Spleen (tissue), 11 donors: ENCODE results near the gene UBIAD1. TPM values are rescaled to one million over a fixed set of nuclear protein-coding genes. Genes with fewer than 3 reads are reported as not detected.

Experiments used
- DNase-seq: peaks from one replicate; pipeline ENCODE4 v3.0.0-alpha.2; 2020
- H3K27ac ChIP-seq, 8 donors: fragments of 200-600 bp; sonication (generic) in 7 of 8; 1 replicate in 4 of 8; 2 replicates in 4 of 8; pipeline versions ENCODE4 v1.5.0 to v1.8.0; 2016 to 2021; ENCODE audit warnings: inconsistent platforms in 4 of 8, mild to moderate bottlenecking in 4 of 8, moderate library complexity in 1 of 8
- H3K27me3 ChIP-seq, 7 donors: fragments of 200-600 bp; sonication (generic) in 6 of 7; replicated peaks in 1 of 7; 1 replicate in 4 of 7; 2 replicates in 3 of 7; pipeline versions ENCODE4 v1.5.0 to v1.8.0; 2016 to 2021; ENCODE audit warnings: inconsistent platforms in 3 of 7, mild to moderate bottlenecking in 1 of 7
- H3K36me3 ChIP-seq, 6 donors: fragments of 200-600 bp; sonication (generic) in 5 of 6; 1 replicate in 4 of 6; 2 replicates in 2 of 6; pipeline versions ENCODE4 v1.5.0 to v1.8.0; 2016 to 2021; ENCODE audit warnings: inconsistent platforms in 2 of 6
- H3K4me1 ChIP-seq, 6 donors: fragments of 200-600 bp; sonication (generic) in 5 of 6; 1 replicate in 3 of 6; 2 replicates in 3 of 6; pipeline versions ENCODE4 v1.5.0 to v1.8.0; 2016 to 2021; ENCODE audit warnings: inconsistent platforms in 3 of 6
- H3K4me3 ChIP-seq, 8 donors: fragments of 200-600 bp; sonication (generic) in 7 of 8; 1 replicate in 4 of 8; 2 replicates in 4 of 8; pipeline versions ENCODE4 v1.5.0 to v1.8.0; 2016 to 2021; ENCODE audit warnings: inconsistent platforms in 4 of 8, mild to moderate bottlenecking in 4 of 8, moderate library complexity in 2 of 8
- H3K9me3 ChIP-seq, 8 donors: fragments of 200-600 bp; sonication (generic) in 7 of 8; 1 replicate in 4 of 8; 2 replicates in 4 of 8; pipeline versions ENCODE4 v1.5.0 to v1.8.0; 2016 to 2021; ENCODE audit warnings: inconsistent platforms in 4 of 8
- CTCF ChIP-seq, 11 experiments: fragments of 200-600 bp in 7 of 11; fragments of 450-650 bp in 4 of 11; sonication (generic) in 4 of 11; IDR thresholded peaks in 8 of 11; conservative IDR thresholded peaks in 3 of 11; 1 replicate in 7 of 11; 2 replicates in 4 of 11; pipeline versions ENCODE4 v1.4.0 to v1.8.0; 2016 to 2021; ENCODE audit warnings: antibody characterized with exemption in 11 of 11, inconsistent platforms in 4 of 11, mild to moderate bottlenecking in 1 of 11
- POLR2A ChIP-seq, 3 donors: fragments of 450-650 bp; IDR thresholded peaks; one replicate each; pipeline ENCODE4 v1.5.1; 2017; ENCODE audit warnings: antibody characterized with exemption in 3 of 3, mild to moderate bottlenecking in 1 of 3
- POLR2AphosphoS5 ChIP-seq, 3 donors: sonication (generic); formaldehyde crosslinking; IDR thresholded peaks; one replicate each; pipeline ENCODE4 v1.5.1; 2017; ENCODE audit warnings: antibody characterized with exemption in 3 of 3
- WGBS, 5 donors: extraction: QIAGEN DNeasy Blood & Tissue Kit in 3 of 5; methylation state at CpG; one replicate each; pipeline versions ENCODE4 v1.1.5 to v1.1.7; 2013 to 2018; 5-methylcytosine and 5-hydroxymethylcytosine counted together
- intact Hi-C: fragments of 100-400 bp; cut with DNase I; formaldehyde crosslinking; loops from one replicate; pipeline ENCODE4 v1.15.0; 2023; ENCODE audit warnings: low total_unique reads
- polyA plus RNA-seq, 3 donors: library from polyadenylated mRNA; stranded (reverse); fragments of 200-250 nt; gene quantifications; one replicate each; pipeline ENCODE4 v1.2.1, GENCODE V29; 2013
- total RNA-seq, 7 donors: library from RNA; depleted of rRNA in 3 of 7; stranded (reverse); fragments of >200 nt in 3 of 7; fragmentation: NEBNext Ultra II Directional in 4 of 7; extraction: Animal tissue kit (Norgen Biotek cat#: 25700) in 4 of 7; gene quantifications; one replicate each; pipeline versions ENCODE4 v1.1.0 to v1.2.1, GENCODE V29; 2016 to 2021
- donor health status: healthy with polysubstance abuse.
- donor health status: DM: no; HTN: no; CAD: no; lungs with moderate emphysema.
- donor health status: DM: no; HTN: no; CAD: no.
- donor health status: Bipolar disorder and iron deficiency.
- donor health status: healthy.
- donor health status: DM: no; HTN: no; CAD: no.
- donor health status: DM: yes; HTN: yes; CAD: no.

The UBIAD1 gene
- total and polyA plus RNA-seq, 10 donors = 6.8 to 18.5 (median 15.7) TPM

GRCh38 chr1:11330411-11330810 lies 57.4 kb downstream of the UBIAD1 start:
- H3K4me3 ChIP-seq = no peak overlapping the region
- DNase-seq = no peak
- H3K9me3 ChIP-seq = no peaks in the 10 kb centered on the region
- TF ChIP-seq POLR2A (IDR thresholded peaks at IDR 0.05) (no peak), CTCF (IDR thresholded peaks at IDR 0.05 in 8 of 11, conservative IDR thresholded peaks at IDR 0.05 in 3 of 11) (no peak), POLR2AphosphoS5 (IDR thresholded peaks at IDR 0.05) (no peak)
- no peak overlapping the region for H3K27ac ChIP-seq
- intact Hi-C loops = no loop called here
- H3K36me3 ChIP-seq = no peaks in the 10 kb centered on the region
- peaks cover 0 to 25% (median 0%) of the 10 kb centered on the region in 7 donors for H3K27me3 ChIP-seq
- no peaks in the 10 kb centered on the region for H3K4me1 ChIP-seq
- WGBS, 5 donors = 74 to 83% (median 81%) methylated on average over 3 to 4 of the region's 4 CpGs

- Histone ChIP-seq H3K9me3 (no peaks in the 10 kb centered on the region), H3K36me3 (no peaks in the 10 kb centered on the region), H3K4me3 (no peak overlapping the region), H3K27ac (no peak overlapping the region), H3K27me3 (peaks cover 0 to 25% (median 0%) of the 10 kb centered on the region in 7 donors), H3K4me1 (no peaks in the 10 kb centered on the region)
- TF ChIP-seq CTCF (IDR thresholded peaks at IDR 0.05 in 8 of 11, conservative IDR thresholded peaks at IDR 0.05 in 3 of 11) (no peak), POLR2A (IDR thresholded peaks at IDR 0.05) (no peak), POLR2AphosphoS5 (IDR thresholded peaks at IDR 0.05) (no peak)
- intact Hi-C loops = no loop called here
- 77 to 88% (median 83%) methylated on average over 14 of the region's 14 CpGs for WGBS, 5 donors
- no peak for DNase-seq
These were observed 58.3 kb downstream of the UBIAD1 start for GRCh38 chr1:11331036-11331944.

GRCh38 chr1:11331945-11332546 lies 59.0 kb downstream of the UBIAD1 start:
- no peak for DNase-seq
- TF ChIP-seq POLR2A (IDR thresholded peaks at IDR 0.05) (no peak), CTCF (IDR thresholded peaks at IDR 0.05 in 8 of 11, conservative IDR thresholded peaks at IDR 0.05 in 3 of 11) (no peak), POLR2AphosphoS5 (IDR thresholded peaks at IDR 0.05) (no peak)
- H3K36me3 ChIP-seq = no peaks in the 10 kb centered on the region
- H3K27me3 ChIP-seq = peaks cover 0 to 25% (median 0%) of the 10 kb centered on the region in 7 donors
- no peak overlapping the region for H3K4me3 ChIP-seq
- H3K9me3 ChIP-seq = no peaks in the 10 kb centered on the region
- intact Hi-C loops = no loop called here
- 86 to 95% (median 91%) methylated on average over 13 of the region's 13 CpGs for WGBS, 5 donors
- no peak overlapping the region for H3K27ac ChIP-seq
- H3K4me1 ChIP-seq = peaks cover 0 to under 1% (median 0%) of the 10 kb centered on the region in 6 donors

- Histone ChIP-seq H3K9me3 (no peaks in the 10 kb centered on the region), H3K36me3 (no peaks in the 10 kb centered on the region), H3K27me3 (peaks cover 0 to 38% (median 0%) of the 10 kb centered on the region in 7 donors), H3K4me1 (peaks cover 0 to 8% (median 5%) of the 10 kb centered on the region in 6 donors), H3K4me3 (no peak overlapping the region), H3K27ac (no peak overlapping the region)
- intact Hi-C loops = no loop called here
- 50 to 75% (median 63%) methylated on average over 6 to 7 of the region's 7 CpGs for WGBS, 5 donors
- TF ChIP-seq POLR2A (IDR thresholded peaks at IDR 0.05) = no peak
- no peak for TF ChIP-seq CTCF (IDR thresholded peaks at IDR 0.05 in 8 of 11, conservative IDR thresholded peaks at IDR 0.05 in 3 of 11)
- no peak for TF ChIP-seq POLR2AphosphoS5 (IDR thresholded peaks at IDR 0.05)
- no peak for DNase-seq
These were observed 60.6 kb downstream of the UBIAD1 start for GRCh38 chr1:11333631-11334030.
